GM21515 (cell line): Measurements from ENCODE around the gene KCNJ16.

ENCODE experiments used
- ATAC-seq: cut with Tn5 transposase; IDR thresholded peaks from one replicate; pipeline ENCODE4 v1.9.1; 2021; ENCODE audit not compliant: unreplicated experiment

Gene KCNJ16

DNA sequence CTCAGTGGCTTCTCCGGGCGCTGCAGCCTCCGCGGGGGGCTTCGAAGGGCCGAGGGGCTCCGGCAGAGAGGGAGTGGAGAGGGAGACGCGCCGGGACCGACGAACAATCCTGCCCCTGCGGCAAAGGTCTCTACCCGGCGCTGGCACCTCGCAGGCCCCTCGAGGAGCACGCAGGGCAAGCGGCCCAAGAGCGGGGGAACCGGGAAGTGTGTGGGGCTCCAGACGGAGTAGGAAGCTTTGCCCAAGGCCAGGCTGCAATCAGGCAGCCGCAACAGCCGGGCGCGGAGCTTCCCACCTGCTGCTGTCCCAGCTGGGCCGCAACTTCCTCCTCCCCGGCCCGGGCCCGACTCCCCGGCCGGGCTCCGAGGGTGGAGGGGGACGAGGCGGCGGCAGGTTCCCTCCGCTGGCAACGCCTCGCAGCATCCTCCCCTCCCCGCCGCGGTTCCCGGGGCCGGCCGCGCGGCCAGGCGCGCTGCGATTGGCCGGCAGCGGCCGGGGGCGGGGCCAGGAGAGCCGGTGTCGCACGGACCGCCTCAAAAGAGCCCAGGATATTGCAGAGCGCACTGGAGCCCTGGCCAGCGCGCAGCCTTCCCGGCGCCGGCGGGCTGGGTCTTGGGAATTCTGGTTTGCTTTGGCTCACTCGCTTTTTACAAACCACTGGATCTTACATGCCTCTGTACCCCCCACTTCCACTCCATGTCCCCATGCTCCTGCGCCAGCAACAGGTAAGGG, 94.1 kb downstream of the KCNJ16 start, which contains the start of gene KCNJ2:
KCNJ2 (plus strand) TSS at position 556 of the 732 bp plus-strand sequence. CDS start 5,508 bp downstream, outside the sequence.
- ATAC-seq = peak; percentile 98

DNA sequence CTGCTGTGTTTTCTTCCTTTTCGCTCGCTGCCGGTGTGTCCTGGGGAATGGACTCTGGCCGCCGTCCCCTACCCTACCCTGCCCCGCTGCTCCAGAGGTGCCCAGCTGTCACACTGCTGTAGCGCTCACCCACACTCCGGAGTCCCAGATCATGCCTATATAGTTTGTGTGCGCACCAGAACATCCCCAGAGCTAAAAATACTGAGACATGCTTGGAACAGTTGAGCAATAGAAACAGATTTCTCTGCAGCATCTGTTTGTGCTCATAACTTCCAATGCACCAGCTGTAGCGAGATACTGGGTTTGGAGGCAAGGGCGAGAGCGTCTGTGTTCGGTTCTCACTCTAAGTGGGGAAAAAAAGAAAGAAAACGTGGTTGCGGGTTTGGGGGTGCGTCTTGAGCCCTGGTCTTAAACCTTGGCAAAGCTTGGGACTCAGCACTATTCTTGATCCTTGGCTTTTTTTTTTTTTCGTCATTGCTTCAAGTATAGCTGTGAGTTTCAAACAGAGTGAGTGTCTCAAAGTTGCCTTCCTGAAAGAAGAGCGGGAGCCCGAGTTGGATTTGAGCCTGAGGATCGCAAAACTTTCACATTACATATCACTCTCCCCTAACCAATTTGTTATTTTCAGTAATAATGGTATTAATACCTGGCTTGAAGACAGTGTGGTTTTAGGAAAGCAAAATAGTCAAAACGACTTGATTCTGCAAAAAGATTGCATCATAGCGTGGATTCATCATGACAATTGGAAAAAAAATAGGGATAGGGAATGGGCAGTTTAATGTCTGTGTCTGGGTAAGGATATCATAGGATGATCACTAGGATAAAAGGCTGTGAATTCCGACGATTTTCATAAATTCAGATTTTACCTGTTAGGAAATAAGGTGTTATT, 94.9 kb downstream of the KCNJ16 start:
- no peak for ATAC-seq

DNA sequence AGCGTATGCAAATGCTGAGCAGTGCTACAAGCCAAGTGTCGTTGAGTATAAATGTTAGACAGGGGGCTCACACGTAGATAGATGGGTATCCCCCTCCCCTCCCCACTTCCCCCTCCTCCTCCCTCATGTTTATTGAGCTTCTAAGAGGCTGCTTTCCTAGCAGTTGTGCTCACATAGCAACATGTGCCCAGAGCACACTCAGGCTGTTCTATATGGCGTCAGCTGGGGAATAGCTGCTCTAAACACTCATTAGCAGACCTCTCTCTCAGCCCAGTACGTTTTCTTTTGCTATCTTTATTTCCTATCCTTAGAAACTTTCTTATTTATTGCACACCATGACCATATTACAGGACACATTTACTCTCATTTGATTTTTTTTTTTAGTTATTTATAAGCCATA, 96.1 kb downstream of the KCNJ16 start:
- ATAC-seq = no peak

DNA sequence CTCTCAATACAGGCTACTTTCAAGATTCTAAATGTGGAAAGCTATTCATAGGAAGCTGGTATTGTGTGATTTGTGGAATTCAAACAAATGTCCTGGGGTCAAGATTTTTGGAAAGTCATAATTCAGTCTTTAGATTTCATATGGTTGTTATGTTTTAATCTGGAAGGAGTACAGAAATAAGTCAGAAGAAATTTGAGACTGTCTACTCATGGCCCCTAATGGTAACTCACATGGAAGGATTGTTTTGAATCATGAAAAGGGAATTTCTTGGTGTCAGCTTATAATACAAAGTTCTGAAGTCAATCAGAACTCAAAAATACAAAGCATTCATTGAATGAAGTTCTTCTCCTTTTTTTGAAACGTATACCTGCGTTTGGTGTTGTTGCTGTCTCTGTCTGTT, 97.4 kb downstream of the KCNJ16 start:
- no peak for ATAC-seq

DNA sequence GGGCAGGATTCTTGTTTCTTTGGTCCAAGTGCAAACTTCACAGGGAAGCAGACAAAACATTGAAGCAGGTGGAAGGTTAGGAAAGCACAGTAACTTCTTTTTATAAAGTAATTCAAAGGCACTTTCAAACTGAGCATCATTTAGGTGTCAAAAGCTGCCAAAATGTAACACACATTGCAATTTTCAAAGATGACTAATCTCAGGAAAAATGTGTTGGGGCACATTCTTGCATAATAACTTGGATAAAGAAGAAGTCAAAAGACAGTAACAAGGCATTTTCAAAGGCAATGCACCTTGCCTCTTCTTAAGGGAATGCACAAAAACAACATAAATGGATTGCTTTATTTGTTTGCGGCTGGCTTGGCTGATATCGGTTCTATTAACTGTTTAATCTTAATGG, 97.9 kb downstream of the KCNJ16 start:
- no peak for ATAC-seq

DNA sequence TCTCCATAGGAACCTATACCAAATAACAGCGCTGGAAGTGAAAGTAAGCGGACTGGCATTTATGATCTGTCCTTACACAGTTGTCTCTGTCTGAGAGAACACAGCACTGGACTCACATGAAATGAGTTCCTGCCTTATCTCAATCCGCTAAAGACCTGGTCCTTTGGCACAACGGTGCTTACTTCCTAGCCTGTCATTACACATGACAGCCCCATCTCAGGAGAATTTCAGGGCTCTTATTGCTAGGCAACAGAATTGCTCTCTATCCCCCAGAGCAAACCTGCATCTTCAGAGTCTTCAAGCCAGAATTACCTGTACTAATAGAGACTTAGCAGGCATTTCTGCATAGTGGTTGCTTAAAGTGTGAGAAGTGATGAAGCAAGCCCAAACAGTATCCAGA, 98.7 kb downstream of the KCNJ16 start:
- no peak for ATAC-seq

DNA sequence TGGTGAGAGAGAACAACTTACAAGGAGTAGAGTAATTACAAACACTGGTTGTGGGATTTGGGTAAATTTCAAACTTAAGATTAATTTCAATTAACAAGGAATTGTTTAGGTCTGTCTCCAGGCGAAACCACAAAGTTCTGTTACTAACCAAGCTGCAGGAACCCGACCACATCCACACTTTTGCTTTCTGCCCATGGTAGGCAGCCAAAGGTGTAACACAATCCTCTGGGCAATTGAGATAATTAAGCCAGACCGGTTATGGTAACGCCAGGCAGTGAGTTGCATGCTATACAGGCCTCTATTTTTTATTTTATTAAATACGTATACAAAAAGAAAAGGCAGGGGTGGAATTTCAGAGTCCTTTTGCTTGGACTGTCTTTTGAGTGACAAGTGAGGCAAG, 106.4 kb downstream of the KCNJ16 start:
- ATAC-seq = no peak

DNA sequence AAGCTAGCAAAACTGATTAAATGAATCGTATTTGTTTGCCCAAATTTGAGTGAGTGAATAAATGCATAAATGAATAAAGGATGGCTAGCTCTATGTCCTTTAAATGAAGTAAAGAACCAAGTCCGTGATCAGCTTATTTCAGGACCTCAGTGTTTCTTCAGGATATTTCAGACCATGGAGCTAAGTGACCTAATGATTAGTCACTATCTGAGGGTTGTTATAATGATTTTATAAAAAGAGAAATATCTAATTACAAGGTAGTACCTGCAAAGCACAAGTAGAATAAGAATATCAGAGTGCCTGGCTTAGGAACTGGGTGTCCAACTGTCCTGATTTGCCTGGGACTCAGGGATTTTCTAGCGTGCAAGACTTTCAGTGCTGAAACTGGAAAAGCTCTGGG, 106.8 kb downstream of the KCNJ16 start:
- no peak for ATAC-seq

DNA sequence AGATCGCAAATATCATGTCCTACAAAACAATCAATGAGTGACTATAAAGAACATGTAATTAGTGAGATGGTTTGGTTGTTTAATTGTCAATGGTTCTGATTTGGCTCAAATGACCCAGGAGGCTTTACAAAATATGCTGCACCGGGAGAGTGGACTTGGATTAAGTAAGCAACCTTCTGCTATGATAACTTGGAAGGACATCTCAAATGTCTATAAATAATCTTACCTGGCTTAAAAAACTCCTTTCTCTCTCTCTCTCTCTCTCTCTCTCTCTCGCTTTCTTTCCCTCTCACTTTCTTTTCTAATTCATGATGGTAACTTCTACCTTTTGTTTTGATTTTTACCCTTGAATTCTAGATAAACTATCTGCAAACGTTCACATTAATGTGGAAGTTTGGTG, 108.5 kb downstream of the KCNJ16 start:
- ATAC-seq = no peak

DNA sequence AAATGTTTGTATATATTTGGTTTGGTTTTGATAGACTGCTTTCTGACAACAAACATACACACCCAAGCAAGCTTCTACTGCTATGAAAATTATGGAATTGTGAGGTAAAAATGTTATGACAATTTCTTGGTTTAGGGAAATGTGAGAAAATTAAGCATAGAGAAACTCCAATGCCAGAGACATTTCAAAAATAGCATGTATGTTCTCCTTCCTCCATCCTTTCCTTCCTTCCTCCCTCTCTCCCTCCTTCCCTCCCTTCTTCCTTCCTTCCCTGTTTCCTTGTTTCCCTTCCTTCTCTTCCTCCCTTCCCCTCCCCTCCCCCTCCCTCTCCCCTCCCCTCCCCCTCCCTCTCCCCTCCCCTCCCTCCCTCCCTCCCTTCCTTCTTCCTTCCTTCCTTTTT, 109.2 kb downstream of the KCNJ16 start:
- no peak for ATAC-seq

DNA sequence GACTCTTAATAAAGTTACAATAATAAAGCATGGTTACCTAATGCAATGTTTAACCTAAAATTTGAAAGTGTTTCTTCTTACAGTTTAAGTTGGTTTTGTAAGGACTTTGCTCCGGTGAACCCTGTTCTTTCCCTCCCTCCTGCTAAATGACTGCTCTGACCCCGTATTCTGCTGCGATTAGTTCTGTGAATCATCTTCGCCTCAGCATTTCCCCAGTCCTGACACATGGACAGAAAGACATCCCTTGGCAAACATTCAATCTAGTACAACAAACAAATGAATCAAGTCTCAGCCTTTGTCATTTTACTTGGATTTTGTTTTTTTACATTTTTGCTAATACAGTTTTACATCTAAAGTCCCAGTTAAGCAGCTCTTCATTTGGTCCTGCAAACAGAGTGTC, 109.7 kb downstream of the KCNJ16 start:
- ATAC-seq = no peak
